Activated T-cell treated with anti-CD3 and anti-CD28 coated beads, Interleukin-2, amount 50 U/mL, for 72 hours (primary cell): ENCODE results near the gene RPL36. TPM values are rescaled to one million over a fixed set of nuclear protein-coding genes. Genes with fewer than 3 reads are reported as not detected.
"Not testable (repeated sequence)": the region's sequence is repeated elsewhere in the genome, so short reads cannot be mapped to it uniquely, and the experiment has no call there.

Experiments
- ATAC-seq, 2 donors: fragments of 150-1000 bp; cut with Tn5 transposase; replicated peaks in 1 of 2; 2 replicates each; pipeline ENCODE4 v1.10.0; 2021; ENCODE audit warnings: moderate library complexity in 2 of 2, mild to moderate bottlenecking in 1 of 2
- DNase-seq, 2 donors: peaks; one replicate each; pipeline ENCODE4 v3.0.0; 2021 to 2022; ENCODE audit warnings: mixed read lengths in 1 of 2
- H3K27ac Mint-ChIP-seq: one replicate; pipeline ENCODE4 v1.8.0; 2022; ENCODE audit warnings: mild to moderate bottlenecking, moderate library complexity, mixed read lengths
- H3K27me3 Mint-ChIP-seq: one replicate; pipeline ENCODE4 v1.8.0; 2022; ENCODE audit warnings: low read depth, mixed read lengths
- H3K36me3 Mint-ChIP-seq, 2 donors: one replicate each; pipeline ENCODE4 v1.8.0; 2022; ENCODE audit warnings: mixed read lengths in 2 of 2, mild to moderate bottlenecking in 1 of 2; ENCODE audit not compliant: insufficient read depth in 2 of 2
- H3K4me1 Mint-ChIP-seq: one replicate; pipeline ENCODE4 v1.8.0; 2022; ENCODE audit warnings: low read depth, mixed read lengths
- H3K4me3 Mint-ChIP-seq, 2 donors: one replicate each; pipeline ENCODE4 v1.8.0; 2022; ENCODE audit warnings: mild to moderate bottlenecking in 2 of 2, mixed read lengths in 2 of 2, moderate library complexity in 2 of 2
- H3K9me3 Mint-ChIP-seq, 2 donors: one replicate each; pipeline ENCODE4 v1.8.0; 2022; ENCODE audit warnings: mixed read lengths in 2 of 2
- total RNA-seq, 2 donors: library from RNA; stranded (reverse); gene quantifications; one replicate each; pipeline ENCODE4 v1.2.3, GENCODE V29; 2022

The RPL36 gene
- total RNA-seq, 2 donors from 2014 or later: 1,272 to 1,302 TPM

GRCh38 chr19:5696196-5697021, 6.3 kb downstream of the RPL36 start:
- no peak overlapping the region for H3K4me3 Mint-ChIP-seq
- H3K27ac Mint-ChIP-seq: peak overlapping the region; percentile 27
- H3K27me3 Mint-ChIP-seq: no peaks in the 10 kb centered on the region

DNA sequence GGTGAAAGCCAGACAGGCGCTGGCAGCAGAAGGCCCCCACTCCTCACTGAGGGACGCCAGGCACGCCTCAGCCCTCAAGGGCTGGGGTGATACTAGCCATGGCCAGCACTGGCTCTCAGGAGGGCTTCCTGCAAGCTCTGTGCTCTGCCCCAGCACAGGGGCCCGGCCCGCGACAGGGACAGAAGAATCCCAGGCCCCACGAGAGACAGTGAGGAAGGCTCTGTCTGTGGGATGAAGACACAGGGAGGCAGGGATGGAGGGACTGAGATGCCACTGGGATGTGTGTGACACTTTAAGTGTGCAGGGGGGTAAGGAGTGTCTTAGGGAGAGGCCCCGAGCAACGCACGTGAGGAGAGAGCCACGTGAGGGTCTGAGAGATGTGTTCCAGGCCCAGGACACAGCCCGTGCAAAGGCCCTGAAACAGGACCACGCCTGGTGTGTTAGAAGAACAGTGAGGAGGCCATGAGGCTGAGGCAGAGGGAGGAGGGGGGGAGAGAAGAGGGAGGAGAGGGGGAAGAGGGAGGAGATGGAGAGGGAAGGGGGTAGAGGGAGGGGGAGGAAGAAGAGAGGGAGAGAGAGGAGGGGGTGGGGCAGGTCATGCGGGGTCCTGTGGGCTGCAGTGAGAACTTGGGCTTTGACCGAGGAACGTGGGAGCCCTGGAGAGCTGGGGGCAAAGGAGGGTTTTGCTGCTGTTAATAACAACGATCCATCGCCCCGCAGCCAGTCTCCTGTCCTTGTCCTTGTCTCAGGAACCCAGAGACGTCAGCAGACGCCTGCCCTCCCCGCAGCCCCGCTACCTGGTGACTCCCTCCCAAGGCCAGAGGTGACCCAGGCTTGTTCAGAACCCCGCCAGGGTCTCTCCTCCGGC, 7.2 kb downstream of the RPL36 start:
- DNase-seq: no peak
- ATAC-seq: no peak
- Mint-ChIP-seq H3K27ac (peak overlapping the region; percentile 27), H3K4me1 (peaks cover 16% of the 10 kb centered on the region), H3K27me3 (no peaks in the 10 kb centered on the region), H3K36me3 (peaks cover 3 to 14% of the 10 kb centered on the region in 2 donors), H3K9me3 (no peaks in the 10 kb centered on the region), H3K4me3 (no peak overlapping the region)

More at GRCh38 chr19:5696196-5697021, 6.3 kb downstream of the RPL36 start:
- DNase-seq: no peak
- no peak for ATAC-seq
- Mint-ChIP-seq H3K9me3 (no peaks in the 10 kb centered on the region), H3K36me3 (peaks cover 3 to 10% of the 10 kb centered on the region in 2 donors), H3K4me1 (peaks cover 21% of the 10 kb centered on the region)

DNA sequence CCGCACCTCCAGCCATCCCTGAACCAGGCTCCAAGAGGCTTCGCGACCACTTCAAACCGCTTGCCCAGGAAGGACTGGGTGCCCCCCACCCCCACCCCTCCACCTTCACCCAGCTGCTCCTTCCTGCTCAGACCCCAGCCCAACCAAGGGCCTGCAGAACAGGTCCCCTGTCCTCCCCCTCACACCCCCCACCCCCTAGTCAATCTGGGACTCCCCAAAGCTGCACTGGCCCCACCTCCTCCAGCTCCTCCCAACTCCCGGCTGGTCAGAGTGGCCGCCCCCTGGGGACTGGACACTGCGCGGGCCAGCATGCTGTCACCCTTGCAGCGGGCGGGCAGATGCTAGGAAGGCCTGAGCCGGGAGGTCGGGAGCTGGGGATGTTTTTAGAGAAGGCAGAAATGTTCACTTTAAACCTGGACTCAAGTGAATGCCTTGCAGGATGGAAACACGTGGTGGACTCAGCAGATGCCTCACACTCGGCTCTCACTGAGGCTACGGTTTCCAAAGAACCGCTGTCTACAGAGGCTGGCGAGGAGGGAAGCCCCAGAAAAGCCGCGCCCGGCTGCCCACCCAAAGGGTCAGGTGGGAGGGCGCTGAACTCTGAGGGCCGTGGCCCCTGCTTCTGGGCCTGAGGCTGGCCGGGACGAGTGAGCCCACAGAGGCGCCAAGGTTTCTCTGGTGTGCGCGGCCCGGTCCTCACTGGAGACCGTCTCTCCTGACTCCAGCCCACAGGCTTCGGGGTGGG, 8.0 kb downstream of the RPL36 start:
- peak in 1 of 2 donors; percentile 1 for ATAC-seq
- Mint-ChIP-seq H3K4me3 (no peak overlapping the region), H3K4me1 (peaks cover 8% of the 10 kb centered on the region), H3K27ac (no peak overlapping the region), H3K36me3 (peaks cover 4 to 16% of the 10 kb centered on the region in 2 donors), H3K27me3 (no peaks in the 10 kb centered on the region), H3K9me3 (no peaks in the 10 kb centered on the region)
- DNase-seq: no peak

DNA sequence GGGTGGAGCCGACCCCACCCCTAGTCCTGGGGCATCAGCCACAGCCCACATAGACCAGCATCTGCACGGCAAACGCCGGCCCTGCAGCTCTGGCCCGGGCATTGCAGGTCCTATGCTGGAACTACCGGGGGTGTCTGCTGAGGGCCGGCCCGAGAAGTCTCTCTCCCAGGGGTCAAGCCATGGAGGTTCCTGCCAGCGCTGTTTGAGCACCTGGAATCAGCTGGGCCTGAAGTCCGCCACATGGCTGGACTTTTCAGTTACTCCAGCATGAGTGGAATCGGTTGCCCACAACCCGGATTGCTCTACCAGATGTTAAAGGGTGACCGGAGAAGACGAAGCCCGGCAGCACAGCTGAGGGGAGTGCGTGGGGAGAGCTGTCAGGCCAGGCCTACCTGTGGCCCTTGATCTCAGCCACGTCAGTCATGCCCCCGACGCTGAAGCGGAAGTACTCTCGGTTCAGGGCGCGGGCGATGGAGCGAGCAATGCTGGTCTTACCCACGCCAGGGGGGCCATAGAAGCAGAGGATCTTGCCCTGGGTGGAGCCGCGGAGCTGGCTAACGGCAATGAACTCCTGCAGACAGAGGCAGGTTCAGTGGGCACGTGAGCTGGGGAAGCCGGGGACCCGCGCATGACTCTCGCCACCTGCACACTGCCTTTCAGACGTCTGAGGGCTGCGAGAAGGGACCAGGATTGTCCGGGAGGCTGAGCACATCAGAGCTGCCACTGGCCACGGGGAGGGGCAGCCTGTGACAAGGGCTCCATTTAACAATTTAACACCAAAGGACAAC, 8.7 kb downstream of the RPL36 start:
- no peaks in the 10 kb centered on the region for H3K9me3 Mint-ChIP-seq
- H3K27ac Mint-ChIP-seq: no peak overlapping the region
- ATAC-seq: peak in 1 of 2 donors; percentile 1
- peaks cover 9 to 20% of the 10 kb centered on the region in 2 donors for H3K36me3 Mint-ChIP-seq
- H3K4me3 Mint-ChIP-seq: no peak overlapping the region
- peaks cover 5% of the 10 kb centered on the region for H3K4me1 Mint-ChIP-seq
- no peak for DNase-seq
- H3K27me3 Mint-ChIP-seq: no peaks in the 10 kb centered on the region

GRCh38 chr19:5700455-5701092, 10.5 kb downstream of the RPL36 start:
- no peak for DNase-seq
- no peaks in the 10 kb centered on the region for H3K9me3 Mint-ChIP-seq
- no peak overlapping the region for H3K27ac Mint-ChIP-seq
- H3K27me3 Mint-ChIP-seq: no peaks in the 10 kb centered on the region
- no peaks in the 10 kb centered on the region for H3K4me1 Mint-ChIP-seq
- no peak for ATAC-seq
- no peak overlapping the region for H3K4me3 Mint-ChIP-seq
- peaks cover 5 to 20% of the 10 kb centered on the region in 2 donors for H3K36me3 Mint-ChIP-seq

- not testable (repeated sequence) for H3K4me1 Mint-ChIP-seq, H3K4me3 Mint-ChIP-seq, H3K9me3 Mint-ChIP-seq, ATAC-seq, H3K27ac Mint-ChIP-seq, H3K27me3 Mint-ChIP-seq, DNase-seq
- H3K36me3 Mint-ChIP-seq: peaks cover 5 to 23% of the 10 kb centered on the region in 2 donors
Observed at GRCh38 chr19:5702053-5702410, 11.9 kb downstream of the RPL36 start.

DNA sequence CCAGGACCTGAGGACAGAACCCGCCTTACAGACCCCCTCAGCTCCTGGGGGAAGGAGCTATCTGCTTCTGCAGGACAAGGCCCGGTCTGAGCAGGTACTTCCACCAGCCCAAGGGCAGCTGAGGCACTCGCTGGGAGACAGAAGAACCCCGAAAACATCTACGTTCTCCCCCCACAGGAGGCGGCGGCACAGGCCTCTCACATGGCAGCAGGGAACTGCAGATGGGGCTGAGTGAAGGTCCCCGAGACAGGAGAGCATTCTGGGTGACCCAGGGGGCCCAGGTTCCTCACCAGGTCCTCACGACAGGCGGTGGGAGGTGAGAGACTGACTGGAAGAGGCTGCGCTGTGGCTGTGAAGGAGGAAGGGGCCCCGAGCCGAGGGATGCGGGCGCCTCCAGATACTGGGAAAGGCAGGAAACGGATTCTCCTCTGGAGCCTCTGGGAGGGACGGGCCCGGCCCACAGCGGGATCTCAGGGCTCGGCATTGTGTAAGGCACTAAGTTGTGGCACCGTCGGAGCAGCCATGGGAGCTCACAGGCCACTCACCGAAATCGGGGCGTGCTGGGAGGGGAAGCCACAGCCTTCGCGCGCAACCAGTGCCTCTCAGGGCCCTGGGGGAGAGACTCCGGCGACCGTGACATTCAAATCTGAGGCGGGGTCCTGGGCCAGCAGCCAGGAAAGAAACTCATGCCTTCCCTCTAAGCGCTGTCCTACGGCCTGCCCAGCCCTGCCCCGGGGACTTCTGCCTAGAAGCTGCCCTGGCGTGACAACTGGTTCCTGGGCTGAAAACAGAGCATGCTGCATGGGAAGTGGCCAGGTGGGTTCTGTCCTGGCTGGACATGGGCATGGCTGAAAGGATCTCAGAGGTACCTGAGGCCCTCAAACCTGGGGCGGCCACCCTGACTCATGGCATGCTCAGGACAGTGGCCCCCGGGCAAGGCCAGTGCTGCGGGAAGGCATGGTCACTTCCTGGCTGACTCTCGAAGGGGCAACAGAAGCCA, 14.0 kb downstream of the RPL36 start:
- H3K9me3 Mint-ChIP-seq: no peaks in the 10 kb centered on the region
- H3K36me3 Mint-ChIP-seq: peaks cover 5 to 28% of the 10 kb centered on the region in 2 donors
- H3K4me3 Mint-ChIP-seq: no peak overlapping the region
- no peak for DNase-seq
- ATAC-seq: peak in 1 of 2 donors; percentile 5
- H3K27ac Mint-ChIP-seq: no peak overlapping the region
- no peaks in the 10 kb centered on the region for H3K27me3 Mint-ChIP-seq
- no peaks in the 10 kb centered on the region for H3K4me1 Mint-ChIP-seq

DNA sequence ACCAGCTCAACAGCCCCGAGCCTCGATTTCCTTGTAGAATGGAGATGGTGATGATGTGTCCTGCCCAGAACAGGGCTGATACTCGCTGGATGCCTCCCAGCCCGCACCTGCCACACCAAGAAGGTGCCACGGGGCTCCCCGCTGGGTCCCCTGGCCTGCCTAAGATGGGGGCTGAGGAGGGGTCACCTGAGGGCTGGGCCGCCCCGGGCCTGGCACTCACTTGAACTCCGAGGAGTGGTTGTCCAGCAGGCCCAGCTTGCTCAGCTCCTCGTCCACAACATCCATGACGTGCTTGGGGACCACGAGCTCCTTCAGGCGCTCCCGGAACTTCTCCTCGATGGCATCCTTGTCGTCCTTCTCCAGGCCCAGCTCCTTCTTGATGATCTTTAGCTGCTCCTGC, 15.5 kb downstream of the RPL36 start:
- Mint-ChIP-seq H3K9me3 (no peaks in the 10 kb centered on the region), H3K27me3 (no peaks in the 10 kb centered on the region), H3K4me3 (no peak overlapping the region), H3K36me3 (peaks cover 5 to 27% of the 10 kb centered on the region in 2 donors), H3K27ac (no peak overlapping the region), H3K4me1 (no peaks in the 10 kb centered on the region)
- ATAC-seq (no peak), DNase-seq (no peak)

GRCh38 chr19:5706876-5707573, 16.9 kb downstream of the RPL36 start:
- no peaks in the 10 kb centered on the region for H3K27me3 Mint-ChIP-seq
- H3K27ac Mint-ChIP-seq: no peak overlapping the region
- no peaks in the 10 kb centered on the region for H3K4me1 Mint-ChIP-seq
- DNase-seq (no peak), ATAC-seq (no peak)
- H3K4me3 Mint-ChIP-seq: no peak overlapping the region
- no peaks in the 10 kb centered on the region for H3K9me3 Mint-ChIP-seq
- H3K36me3 Mint-ChIP-seq: peaks cover 5 to 20% of the 10 kb centered on the region in 2 donors

DNA sequence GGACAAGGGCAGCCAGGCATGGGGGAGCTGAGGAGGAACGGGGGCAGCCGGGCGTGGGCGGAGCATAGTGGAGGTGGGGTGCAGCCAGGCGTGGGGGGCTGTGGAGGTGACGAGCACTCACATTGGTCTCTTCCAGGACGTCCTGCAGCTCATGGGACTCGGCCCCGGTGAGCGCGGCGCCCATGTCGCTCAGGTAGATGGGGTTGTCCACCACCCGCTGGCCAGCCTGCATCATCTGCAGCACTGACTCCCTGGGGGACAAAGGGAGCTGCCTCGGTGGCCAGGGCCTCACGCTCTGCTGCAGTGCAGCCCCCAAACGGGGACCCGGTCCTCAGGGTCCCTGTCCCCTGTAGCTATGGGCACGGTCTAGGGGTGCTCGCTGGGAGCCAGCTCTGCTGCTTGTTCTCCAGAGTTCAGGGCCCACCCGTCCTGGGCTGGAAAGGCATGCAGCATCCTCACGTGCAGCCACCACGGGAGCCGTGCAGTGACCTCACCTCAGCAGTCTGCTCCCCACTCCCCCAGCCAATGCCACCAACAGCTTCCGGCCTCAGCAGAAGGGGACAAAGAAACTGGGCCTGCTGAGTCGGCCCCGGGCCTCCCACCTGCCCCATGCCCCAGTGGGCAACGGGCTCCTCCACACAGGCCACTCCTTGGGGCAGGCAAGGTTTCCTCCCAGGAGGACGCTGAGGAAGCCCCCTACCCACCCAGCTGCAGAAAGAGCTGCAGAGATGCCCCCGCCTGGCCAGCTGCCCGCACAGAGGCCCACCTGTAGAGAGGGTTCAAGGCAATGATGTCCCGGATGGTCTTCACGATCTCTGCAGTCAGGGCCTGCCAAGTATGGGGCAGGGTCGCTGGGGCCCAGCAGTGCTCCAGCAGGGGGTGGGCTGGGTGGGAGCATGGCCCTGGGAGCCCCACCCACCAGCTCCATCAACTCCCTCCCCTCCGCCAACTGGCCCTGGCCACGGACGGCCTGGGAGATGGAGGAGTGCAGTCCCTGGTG, 17.8 kb downstream of the RPL36 start:
- Mint-ChIP-seq H3K36me3 (peaks cover 7 to 20% of the 10 kb centered on the region in 2 donors), H3K9me3 (no peaks in the 10 kb centered on the region), H3K27me3 (no peaks in the 10 kb centered on the region), H3K4me1 (no peaks in the 10 kb centered on the region), H3K27ac (no peak overlapping the region), H3K4me3 (no peak overlapping the region)
- DNase-seq (no peak), ATAC-seq (no peak)
